Activated naive CD4-positive, alpha-beta T cell treated with anti-CD3 and anti-CD28 coated beads, Interleukin-2, amount 50 U/mL, for 24 hours (primary cell): ENCODE results near the gene TBC1D22A.

ENCODE experiments used
- H3K27ac Mint-ChIP-seq: one replicate; pipeline ENCODE4 v1.8.0; 2021; ENCODE audit warnings: mild to moderate bottlenecking, mixed read lengths
- H3K27me3 Mint-ChIP-seq: one replicate; pipeline ENCODE4 v1.8.0; 2021; ENCODE audit warnings: mixed read lengths
- H3K36me3 Mint-ChIP-seq: one replicate; pipeline ENCODE4 v1.8.0; 2021; ENCODE audit warnings: mixed read lengths
- H3K4me1 Mint-ChIP-seq: one replicate; pipeline ENCODE4 v1.8.0; 2021; ENCODE audit warnings: mixed read lengths
- H3K4me3 Mint-ChIP-seq: one replicate; pipeline ENCODE4 v1.8.0; 2021; ENCODE audit warnings: mild to moderate bottlenecking, mixed read lengths
- H3K9me3 Mint-ChIP-seq: one replicate; pipeline ENCODE4 v1.8.0; 2021; ENCODE audit warnings: mixed read lengths

The TBC1D22A gene

GRCh38 chr22:46906326-46907045 lies 144.0 kb downstream of the TBC1D22A start:
- Mint-ChIP-seq H3K27ac (no peak overlapping the region), H3K36me3 (peaks cover 5% of the 10 kb centered on the region), H3K4me3 (no peak overlapping the region), H3K4me1 (peaks cover 12% of the 10 kb centered on the region), H3K9me3 (no peaks in the 10 kb centered on the region), H3K27me3 (no peaks in the 10 kb centered on the region)

GRCh38 chr22:46907241-46908215 lies 145.1 kb downstream of the TBC1D22A start:
- Mint-ChIP-seq H3K27me3 (no peaks in the 10 kb centered on the region), H3K4me1 (peaks cover 11% of the 10 kb centered on the region), H3K9me3 (no peaks in the 10 kb centered on the region), H3K4me3 (no peak overlapping the region), H3K27ac (no peak overlapping the region), H3K36me3 (peaks cover 5% of the 10 kb centered on the region)

- Mint-ChIP-seq H3K4me3 (no peak overlapping the region), H3K27me3 (no peaks in the 10 kb centered on the region), H3K27ac (no peak overlapping the region), H3K9me3 (no peaks in the 10 kb centered on the region), H3K4me1 (peaks cover 8% of the 10 kb centered on the region), H3K36me3 (peaks cover 5% of the 10 kb centered on the region)
Observed at GRCh38 chr22:46908641-46909107, 146.2 kb downstream of the TBC1D22A start.

- Mint-ChIP-seq H3K27ac (no peak overlapping the region), H3K9me3 (no peaks in the 10 kb centered on the region), H3K27me3 (no peaks in the 10 kb centered on the region), H3K36me3 (peaks cover 5% of the 10 kb centered on the region), H3K4me3 (no peak overlapping the region), H3K4me1 (peaks cover 8% of the 10 kb centered on the region)
Observed at GRCh38 chr22:46909237-46910030, 147.0 kb downstream of the TBC1D22A start.

GRCh38 chr22:46910624-46911023 lies 148.2 kb downstream of the TBC1D22A start:
- Mint-ChIP-seq H3K27ac (peak overlapping the region; percentile 35), H3K27me3 (no peaks in the 10 kb centered on the region), H3K4me1 (peaks cover 4% of the 10 kb centered on the region), H3K36me3 (peaks cover 8% of the 10 kb centered on the region), H3K9me3 (no peaks in the 10 kb centered on the region), H3K4me3 (no peak overlapping the region)

- Mint-ChIP-seq H3K4me3 (no peak overlapping the region), H3K4me1 (peaks cover 4% of the 10 kb centered on the region), H3K27me3 (no peaks in the 10 kb centered on the region), H3K27ac (no peak overlapping the region), H3K36me3 (peaks cover 11% of the 10 kb centered on the region), H3K9me3 (no peaks in the 10 kb centered on the region)
Observed at GRCh38 chr22:46911346-46911745, 148.9 kb downstream of the TBC1D22A start.

- peaks cover 25% of the 10 kb centered on the region for H3K36me3 Mint-ChIP-seq
- H3K9me3 Mint-ChIP-seq: no peaks in the 10 kb centered on the region
- no peak overlapping the region for H3K27ac Mint-ChIP-seq
- H3K4me3 Mint-ChIP-seq: no peak overlapping the region
- peaks cover 16% of the 10 kb centered on the region for H3K4me1 Mint-ChIP-seq
- no peaks in the 10 kb centered on the region for H3K27me3 Mint-ChIP-seq
Observed at GRCh38 chr22:46913351-46913750, 150.9 kb downstream of the TBC1D22A start.

GRCh38 chr22:46914481-46914880 lies 152.0 kb downstream of the TBC1D22A start:
- Mint-ChIP-seq H3K27me3 (no peaks in the 10 kb centered on the region), H3K4me1 (peaks cover 16% of the 10 kb centered on the region), H3K36me3 (peaks cover 31% of the 10 kb centered on the region), H3K27ac (peak overlapping the region; percentile 76), H3K9me3 (no peaks in the 10 kb centered on the region), H3K4me3 (no peak overlapping the region)

- Mint-ChIP-seq H3K36me3 (peaks cover 35% of the 10 kb centered on the region), H3K9me3 (no peaks in the 10 kb centered on the region), H3K4me1 (peaks cover 12% of the 10 kb centered on the region), H3K27ac (no peak overlapping the region), H3K27me3 (no peaks in the 10 kb centered on the region), H3K4me3 (no peak overlapping the region)
Observed at GRCh38 chr22:46914916-46915894, 152.8 kb downstream of the TBC1D22A start.

- no peak overlapping the region for H3K27ac Mint-ChIP-seq
- H3K27me3 Mint-ChIP-seq: no peaks in the 10 kb centered on the region
- H3K4me3 Mint-ChIP-seq: no peak overlapping the region
- peaks cover 30% of the 10 kb centered on the region for H3K36me3 Mint-ChIP-seq
- peaks cover 13% of the 10 kb centered on the region for H3K4me1 Mint-ChIP-seq
- H3K9me3 Mint-ChIP-seq: no peaks in the 10 kb centered on the region
Observed at GRCh38 chr22:46915950-46916730, 153.7 kb downstream of the TBC1D22A start.

GRCh38 chr22:46916886-46917770 lies 154.7 kb downstream of the TBC1D22A start:
- Mint-ChIP-seq H3K27me3 (no peaks in the 10 kb centered on the region), H3K4me1 (peaks cover 23% of the 10 kb centered on the region), H3K36me3 (peaks cover 39% of the 10 kb centered on the region), H3K9me3 (no peaks in the 10 kb centered on the region), H3K4me3 (no peak overlapping the region), H3K27ac (no peak overlapping the region)

- H3K9me3 Mint-ChIP-seq: no peaks in the 10 kb centered on the region
- H3K36me3 Mint-ChIP-seq: peaks cover 39% of the 10 kb centered on the region
- H3K27me3 Mint-ChIP-seq: no peaks in the 10 kb centered on the region
- H3K4me3 Mint-ChIP-seq: no peak overlapping the region
- no peak overlapping the region for H3K27ac Mint-ChIP-seq
- peaks cover 28% of the 10 kb centered on the region for H3K4me1 Mint-ChIP-seq
Observed at GRCh38 chr22:46917771-46918101, 155.3 kb downstream of the TBC1D22A start.

- Mint-ChIP-seq H3K9me3 (no peaks in the 10 kb centered on the region), H3K4me1 (peaks cover 30% of the 10 kb centered on the region), H3K27ac (no peak overlapping the region), H3K27me3 (no peaks in the 10 kb centered on the region), H3K4me3 (no peak overlapping the region), H3K36me3 (peaks cover 39% of the 10 kb centered on the region)
Observed at GRCh38 chr22:46918197-46918596, 155.7 kb downstream of the TBC1D22A start.
